Heart left ventricle (tissue), 16 donors: Measurements from ENCODE around the gene DNMT3B. TPM values are rescaled to one million over a fixed set of nuclear protein-coding genes. Genes with fewer than 3 reads are reported as not detected.

Experiments used
- ATAC-seq, 4 donors: fragments of 200-7000 bp; cut with Tn5 transposase; one replicate each; pipeline ENCODE4 v1.9.1; 2020 to 2022; ENCODE audit warnings: moderate library complexity in 4 of 4, mild to moderate bottlenecking in 3 of 4, moderate number of reproducible peaks in 1 of 4
- DNase-seq, 5 donors: peaks; one replicate each; pipeline ENCODE4 v3.0.0-alpha.2; 2020
- H3K27ac ChIP-seq, 12 donors: fragments of 200-600 bp; sonication (generic) in 4 of 12; one replicate each; pipeline versions ENCODE4 v1.5.0 to v1.8.0; 2016 to 2022; ENCODE audit warnings: mild to moderate bottlenecking in 2 of 12
- H3K27me3 ChIP-seq, 9 donors: fragments of 200-600 bp; sonication (generic) in 2 of 9; one replicate each; pipeline versions ENCODE4 v1.5.1 to v1.8.0; 2016 to 2022; ENCODE audit warnings: mild to moderate bottlenecking in 3 of 9
- H3K36me3 ChIP-seq, 9 donors: fragments of 200-600 bp; sonication (generic) in 2 of 9; one replicate each; pipeline versions ENCODE4 v1.5.0 to v1.8.0; 2018 to 2022; ENCODE audit warnings: mild to moderate bottlenecking in 2 of 9
- H3K4me1 ChIP-seq, 12 donors: fragments of 200-600 bp; sonication (generic) in 4 of 12; one replicate each; pipeline versions ENCODE4 v1.5.0 to v1.8.0; 2016 to 2022; ENCODE audit warnings: mild to moderate bottlenecking in 3 of 12
- H3K4me3 ChIP-seq, 12 donors: fragments of 200-600 bp; sonication (generic) in 4 of 12; one replicate each; pipeline versions ENCODE4 v1.5.0 to v1.8.0; 2017 to 2022; ENCODE audit warnings: mild to moderate bottlenecking in 9 of 12, moderate library complexity in 4 of 12
- H3K9me3 ChIP-seq, 12 donors: fragments of 200-600 bp; sonication (generic) in 4 of 12; one replicate each; pipeline versions ENCODE4 v1.5.0 to v1.8.0; 2016 to 2022; ENCODE audit warnings: mild to moderate bottlenecking in 1 of 12
- POLR2A ChIP-seq, 2 donors: fragments of 450-650 bp; IDR thresholded peaks; one replicate each; pipeline ENCODE4 v1.6.1; 2017; ENCODE audit warnings: antibody characterized with exemption in 2 of 2, mild to moderate bottlenecking in 2 of 2, moderate library complexity in 2 of 2
- WGBS, 4 donors: extraction: QIAGEN DNeasy Blood & Tissue Kit in 2 of 4; methylation state at CpG; one replicate each; pipeline versions ENCODE4 v1.1.5 to v1.1.7; 2013 to 2018; 5-methylcytosine and 5-hydroxymethylcytosine counted together
- intact Hi-C, 10 donors: fragments of 100-400 bp; cut with DNase I; formaldehyde crosslinking; loops; one replicate each; pipeline versions ENCODE4 v1.11.1 to v1.14.2; 2022
- polyA plus RNA-seq, 2 donors: library from polyadenylated mRNA; stranded (reverse); fragments of 200-250 nt; gene quantifications; one replicate each; pipeline ENCODE4 v1.2.3, GENCODE V29; 2013
- total RNA-seq, 9 donors: library from RNA; depleted of rRNA in 2 of 9; stranded (reverse); fragments of >200 nt in 2 of 9; fragmentation: NEBNext Ultra II Directional in 3 of 9; extraction: Animal tissue kit (Norgen Biotek cat#: 25700) in 3 of 9; gene quantifications; one replicate each; pipeline versions ENCODE4 v1.1.0 to v1.2.4, GENCODE V29; 2016 to 2023
- TF ChIP-seq, protein P1 (sequence below), 12 donors: fragments of 200-600 bp; sonication (generic) in 4 of 12; IDR thresholded peaks; one replicate each; pipeline versions ENCODE4 v1.5.0 to v1.8.0; 2018 to 2022; ENCODE audit warnings: antibody characterized with exemption in 12 of 12, mild to moderate bottlenecking in 5 of 12
- donor health status: ischemic (EF 13 %, LVEDD 7.1; RV severe dilation, severe dysfunction).
- donor health status: healthy with polysubstance abuse.
- donor health status: DM: no; HTN: yes; CAD: no.
- donor health status: DM: no; HTN: no; CAD: no.
- donor health status: ischemic (EF 25% LVEDD 6.9; RV normal size, moderate dysfunction).
- donor health status: ischemic (EF 25% LVEDD 5.7; RV mildly dilated, moderate dysfunction).
- donor health status: healthy.
- donor health status: DM: yes; HTN: yes; CAD: no.
- donor health status: ischemic (EF 35%, LVEDD 5.7; RV mildly dilated, moderate dysfunction).
- donor health status: nonischemic (EF 11% LVEDD 7.7; RV severe dilation, severe dysfunction).
- donor health status: DM: yes; HTN: yes; CAD: no.
- donor health status: PGD.
- donor health status: ischemic (EF 29% LVEDD 5.4; RV normal size, mild dysfunction).
- donor health status: nonischemic (EF 23%, LVEDD 6.1; RV moderate dilation, normal function).

Gene DNMT3B
- total and polyA plus RNA-seq, 11 donors: 0.19 to 1.2 (median 0.50) TPM

DNA sequence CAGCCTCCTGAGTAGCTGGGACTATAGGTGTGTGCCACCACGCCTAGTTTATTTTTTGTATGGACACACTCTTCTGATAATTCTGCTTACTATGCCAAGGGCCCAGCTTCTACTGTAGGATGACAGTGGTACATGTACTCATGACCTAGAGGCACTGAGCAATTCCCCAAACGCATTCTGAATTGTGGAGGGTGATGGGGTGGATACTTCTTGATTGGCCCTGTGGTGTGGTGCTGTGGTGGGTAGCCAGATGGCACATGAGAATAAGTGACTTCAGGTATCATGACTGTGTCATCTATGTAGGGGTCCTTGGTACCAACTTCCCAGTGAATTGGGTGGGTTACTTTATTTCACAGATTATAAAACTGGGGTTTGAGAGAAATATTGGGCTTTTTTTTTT, 11.0 kb downstream of the DNMT3B start:
- no peaks in the 10 kb centered on the region for H3K9me3 ChIP-seq
- WGBS, 4 donors: 85 to 96% (median 93%) methylated on average over 2 of the region's 2 CpGs
- no peak overlapping the region for H3K27ac ChIP-seq
- no peaks in the 10 kb centered on the region for H3K36me3 ChIP-seq
- H3K27me3 ChIP-seq: no peaks in the 10 kb centered on the region
- TF ChIP-seq POLR2A (IDR thresholded peaks at IDR 0.05): no peak
- TF ChIP-seq, protein P1, sequence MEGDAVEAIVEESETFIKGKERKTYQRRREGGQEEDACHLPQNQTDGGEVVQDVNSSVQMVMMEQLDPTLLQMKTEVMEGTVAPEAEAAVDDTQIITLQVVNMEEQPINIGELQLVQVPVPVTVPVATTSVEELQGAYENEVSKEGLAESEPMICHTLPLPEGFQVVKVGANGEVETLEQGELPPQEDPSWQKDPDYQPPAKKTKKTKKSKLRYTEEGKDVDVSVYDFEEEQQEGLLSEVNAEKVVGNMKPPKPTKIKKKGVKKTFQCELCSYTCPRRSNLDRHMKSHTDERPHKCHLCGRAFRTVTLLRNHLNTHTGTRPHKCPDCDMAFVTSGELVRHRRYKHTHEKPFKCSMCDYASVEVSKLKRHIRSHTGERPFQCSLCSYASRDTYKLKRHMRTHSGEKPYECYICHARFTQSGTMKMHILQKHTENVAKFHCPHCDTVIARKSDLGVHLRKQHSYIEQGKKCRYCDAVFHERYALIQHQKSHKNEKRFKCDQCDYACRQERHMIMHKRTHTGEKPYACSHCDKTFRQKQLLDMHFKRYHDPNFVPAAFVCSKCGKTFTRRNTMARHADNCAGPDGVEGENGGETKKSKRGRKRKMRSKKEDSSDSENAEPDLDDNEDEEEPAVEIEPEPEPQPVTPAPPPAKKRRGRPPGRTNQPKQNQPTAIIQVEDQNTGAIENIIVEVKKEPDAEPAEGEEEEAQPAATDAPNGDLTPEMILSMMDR (IDR thresholded peaks at IDR 0.05): no peak
- H3K4me1 ChIP-seq: peaks cover 0 to 12% (median 0%) of the 10 kb centered on the region in 12 donors
- ATAC-seq (no peak), DNase-seq (no peak)
- no peak overlapping the region for H3K4me3 ChIP-seq
- intact Hi-C loops: loop anchor here in 1 of 10 donors (10.0 kb wide), 1 partner anchor 248 kb away; no protein-coding TSS in a partner anchor

- DNase-seq (no peak), ATAC-seq (no peak)
- Histone ChIP-seq H3K9me3 (no peaks in the 10 kb centered on the region), H3K4me3 (no peak overlapping the region), H3K27me3 (no peaks in the 10 kb centered on the region), H3K36me3 (no peaks in the 10 kb centered on the region), H3K4me1 (peaks cover 0 to 12% (median 0%) of the 10 kb centered on the region in 12 donors), H3K27ac (no peak overlapping the region)
- 92 to 96% (median 95%) methylated on average over 8 of the region's 8 CpGs for WGBS, 4 donors
- intact Hi-C loops: loop anchor here in 1 of 10 donors (10.0 kb wide), 1 partner anchor 249 kb away; no protein-coding TSS in a partner anchor
- no peak for TF ChIP-seq POLR2A (IDR thresholded peaks at IDR 0.05)
- TF ChIP-seq, protein P1 (IDR thresholded peaks at IDR 0.05): no peak
These were observed 11.7 kb downstream of the DNMT3B start for GRCh38 chr20:32773855-32774254.

GRCh38 chr20:32775336-32775991, 13.3 kb downstream of the DNMT3B start:
- H3K27me3 ChIP-seq: no peaks in the 10 kb centered on the region
- ATAC-seq (no peak), DNase-seq (no peak)
- no peak overlapping the region for H3K4me3 ChIP-seq
- 90 to 93% (median 92%) methylated on average over 9 to 10 of the region's 10 CpGs for WGBS, 4 donors
- H3K4me1 ChIP-seq: peaks cover 0 to 12% (median 0%) of the 10 kb centered on the region in 12 donors
- no peaks in the 10 kb centered on the region for H3K9me3 ChIP-seq
- no peaks in the 10 kb centered on the region for H3K36me3 ChIP-seq
- H3K27ac ChIP-seq: no peak overlapping the region
- TF ChIP-seq POLR2A (IDR thresholded peaks at IDR 0.05): no peak
- TF ChIP-seq, protein P1 (IDR thresholded peaks at IDR 0.05): no peak
- intact Hi-C loops: loop anchor here in 5 of 10 donors (5.0 to 10.0 kb wide), 3 partner anchors 103 to 253 kb away; partner anchors contain the start of gene C20orf203 (in 2 of the 5)

- 89 to 92% (median 91%) methylated on average over 8 of the region's 8 CpGs for WGBS, 4 donors
- no peak for DNase-seq
- no peaks in the 10 kb centered on the region for H3K9me3 ChIP-seq
- H3K27ac ChIP-seq: no peak overlapping the region
- H3K4me3 ChIP-seq: no peak overlapping the region
- ATAC-seq: no peak
- TF ChIP-seq, protein P1 (IDR thresholded peaks at IDR 0.05): no peak
- TF ChIP-seq POLR2A (IDR thresholded peaks at IDR 0.05): no peak
- intact Hi-C loops: loop anchor here in 5 of 10 donors (5.0 to 10.0 kb wide), 3 partner anchors 105 to 255 kb away; partner anchors contain the start of gene C20orf203 (in 2 of the 5)
- no peaks in the 10 kb centered on the region for H3K36me3 ChIP-seq
- no peaks in the 10 kb centered on the region for H3K27me3 ChIP-seq
- peaks cover 0 to 12% (median 0%) of the 10 kb centered on the region in 12 donors for H3K4me1 ChIP-seq
These were observed 15.2 kb downstream of the DNMT3B start for GRCh38 chr20:32777177-32777956.
